ENCODE results near the gene LAMA2.
A peak's percentile ranks its signal among the peaks of the same experiment; 100 is the strongest.

Gene LAMA2

GRCh38 chr6:129359811-129360681 is 477.1 kb downstream of the LAMA2 start:
- FAIRE-seq (no peak), DNase-seq (ENCODE audit: low spot score) (no peak)

- FAIRE-seq (no peak), DNase-seq (ENCODE audit: low spot score) (no peak)
Measured at GRCh38 chr6:129360682-129360955, 477.7 kb downstream of the LAMA2 start.

GRCh38 chr6:129364037-129364436 is 481.1 kb downstream of the LAMA2 start:
- no peak for DNase-seq (ENCODE audit: low spot score)

GRCh38 chr6:129364767-129365166 is 481.8 kb downstream of the LAMA2 start:
- FAIRE-seq (no peak), DNase-seq (ENCODE audit: low spot score) (no peak)

More at GRCh38 chr6:129364037-129364436, 481.1 kb downstream of the LAMA2 start:
- no peak for FAIRE-seq

- no peak for FAIRE-seq
Measured at GRCh38 chr6:129368076-129368475, 485.1 kb downstream of the LAMA2 start.

GRCh38 chr6:129368970-129369369 is 486.0 kb downstream of the LAMA2 start:
- FAIRE-seq: no peak

More at GRCh38 chr6:129368076-129368475, 485.1 kb downstream of the LAMA2 start:
- no peak for DNase-seq (ENCODE audit: low spot score)

GRCh38 chr6:129369737-129370136 is 486.8 kb downstream of the LAMA2 start:
- FAIRE-seq (no peak), DNase-seq (ENCODE audit: low spot score) (no peak)

More at GRCh38 chr6:129368970-129369369, 486.0 kb downstream of the LAMA2 start:
- no peak for DNase-seq (ENCODE audit: low spot score)

- FAIRE-seq (no peak), DNase-seq (ENCODE audit: low spot score) (peak; percentile 18)
Measured at GRCh38 chr6:129370268-129370916, 487.5 kb downstream of the LAMA2 start.

GRCh38 chr6:129381885-129382284 is 498.9 kb downstream of the LAMA2 start:
- FAIRE-seq (no peak), DNase-seq (ENCODE audit: low spot score) (no peak)

GRCh38 chr6:129382916-129383315 is 500.0 kb downstream of the LAMA2 start:
- DNase-seq (ENCODE audit: low spot score): no peak
- FAIRE-seq: no peak

GRCh38 chr6:129385117-129385516 is 502.2 kb downstream of the LAMA2 start:
- FAIRE-seq (no peak), DNase-seq (ENCODE audit: low spot score) (no peak)

GRCh38 chr6:129390900-129391299 is 508.0 kb downstream of the LAMA2 start:
- FAIRE-seq (no peak), DNase-seq (ENCODE audit: low spot score) (no peak)

GRCh38 chr6:129393654-129394053 is 510.7 kb downstream of the LAMA2 start:
- DNase-seq (ENCODE audit: low spot score): no peak
- FAIRE-seq: no peak

- no peak for DNase-seq (ENCODE audit: low spot score)
- no peak for FAIRE-seq
Measured at GRCh38 chr6:129398764-129399163, 515.8 kb downstream of the LAMA2 start.

- FAIRE-seq: no peak
- DNase-seq (ENCODE audit: low spot score): peak; percentile 4
Measured at GRCh38 chr6:129402244-129402643, 519.3 kb downstream of the LAMA2 start.

- FAIRE-seq (no peak), DNase-seq (ENCODE audit: low spot score) (no peak)
Measured at GRCh38 chr6:129411092-129411491, 528.2 kb downstream of the LAMA2 start.

GRCh38 chr6:129416337-129416990 is 533.5 kb downstream of the LAMA2 start:
- no peak for FAIRE-seq
- DNase-seq (ENCODE audit: low spot score): no peak

GRCh38 chr6:129417416-129418086 is 534.6 kb downstream of the LAMA2 start:
- DNase-seq (ENCODE audit: low spot score): no peak
- FAIRE-seq: no peak

- FAIRE-seq: no peak
- no peak for DNase-seq (ENCODE audit: low spot score)
Measured at GRCh38 chr6:129419324-129419723, 536.4 kb downstream of the LAMA2 start.

- DNase-seq (ENCODE audit: low spot score) (no peak), FAIRE-seq (no peak)
Measured at GRCh38 chr6:129426343-129426742, 543.4 kb downstream of the LAMA2 start.

GRCh38 chr6:129429956-129430355 is 547.0 kb downstream of the LAMA2 start:
- no peak for DNase-seq (ENCODE audit: low spot score)
- no peak for FAIRE-seq

GRCh38 chr6:129432738-129433137 is 549.8 kb downstream of the LAMA2 start:
- DNase-seq (ENCODE audit: low spot score): peak; percentile 6
- FAIRE-seq: no peak
